Endothelial cell of umbilical vein (primary cell): Measurements from ENCODE around the gene LGALS7.

Source experiments
- EZH2 ChIP-seq: IDR thresholded peaks from 2 replicates; pipeline ENCODE4 v1.6.1; 2012; ENCODE audit warnings: borderline replicate concordance, low read depth, mild to moderate bottlenecking, moderate library complexity, low read length, inconsistent platforms; ENCODE audit not compliant: severe bottlenecking
- MYC ChIP-seq: IDR thresholded peaks from one replicate; pipeline ENCODE4 v1.6.1; 2011; ENCODE audit warnings: mild to moderate bottlenecking, low read depth, low read length
- POLR2A ChIP-seq: IDR thresholded peaks from 2 replicates; pipeline ENCODE4 v1.6.1; 2012; ENCODE audit warnings: low read depth, mild to moderate bottlenecking, control low read depth, low read length
- TF ChIP-seq, protein P1 (sequence below), 2 donors: IDR thresholded peaks; 1 replicate in 1 of 2; 2 replicates in 1 of 2; pipeline ENCODE4 v1.5.1; 2011; ENCODE audit warnings: low read length in 2 of 2, mild to moderate bottlenecking in 2 of 2, moderate library complexity in 2 of 2, control low read depth in 1 of 2, inconsistent platforms in 1 of 2, low read depth in 1 of 2; ENCODE audit not compliant: insufficient read depth in 1 of 2; ENCODE audit errors: extremely low read depth in 1 of 2

DNA sequence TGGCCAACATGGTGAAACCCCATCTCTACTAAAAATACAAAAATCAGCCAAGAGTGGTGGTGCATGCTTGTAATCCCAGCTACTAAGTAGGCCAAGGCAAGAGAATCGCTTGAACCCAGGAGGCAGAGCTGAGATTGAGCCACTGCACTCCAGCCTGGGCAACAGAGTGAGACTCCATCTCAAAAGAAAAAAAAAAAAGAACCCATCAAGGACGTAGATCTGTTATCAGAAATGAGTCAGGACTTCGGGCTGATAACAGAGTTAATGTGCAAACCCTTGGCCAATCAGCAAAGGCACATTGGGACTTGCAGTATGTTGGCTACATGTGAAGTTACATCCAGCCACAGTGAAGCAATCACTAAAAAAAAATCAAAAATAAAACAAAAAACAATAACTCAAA is 10.9 kb upstream of the LGALS7 start:
- TF ChIP-seq, protein P1, sequence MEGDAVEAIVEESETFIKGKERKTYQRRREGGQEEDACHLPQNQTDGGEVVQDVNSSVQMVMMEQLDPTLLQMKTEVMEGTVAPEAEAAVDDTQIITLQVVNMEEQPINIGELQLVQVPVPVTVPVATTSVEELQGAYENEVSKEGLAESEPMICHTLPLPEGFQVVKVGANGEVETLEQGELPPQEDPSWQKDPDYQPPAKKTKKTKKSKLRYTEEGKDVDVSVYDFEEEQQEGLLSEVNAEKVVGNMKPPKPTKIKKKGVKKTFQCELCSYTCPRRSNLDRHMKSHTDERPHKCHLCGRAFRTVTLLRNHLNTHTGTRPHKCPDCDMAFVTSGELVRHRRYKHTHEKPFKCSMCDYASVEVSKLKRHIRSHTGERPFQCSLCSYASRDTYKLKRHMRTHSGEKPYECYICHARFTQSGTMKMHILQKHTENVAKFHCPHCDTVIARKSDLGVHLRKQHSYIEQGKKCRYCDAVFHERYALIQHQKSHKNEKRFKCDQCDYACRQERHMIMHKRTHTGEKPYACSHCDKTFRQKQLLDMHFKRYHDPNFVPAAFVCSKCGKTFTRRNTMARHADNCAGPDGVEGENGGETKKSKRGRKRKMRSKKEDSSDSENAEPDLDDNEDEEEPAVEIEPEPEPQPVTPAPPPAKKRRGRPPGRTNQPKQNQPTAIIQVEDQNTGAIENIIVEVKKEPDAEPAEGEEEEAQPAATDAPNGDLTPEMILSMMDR (IDR thresholded peaks at IDR 0.05; ENCODE audit: extremely low read depth in 1 of 2, insufficient read depth in 1 of 2, low read depth in 1 of 2, low read length in 2 of 2), result no peak
- TF ChIP-seq POLR2A (no peak), MYC (no peak), EZH2 (no peak)
